ENCODE data around the gene NIPAL3.
"Not testable (repeated sequence)": the region's sequence is repeated elsewhere in the genome, so short reads cannot be mapped to it uniquely, and the experiment has no call there.

The NIPAL3 gene

GRCh38 chr1:24484199-24484598 lies 68.6 kb downstream of the NIPAL3 start:
- Histone ChIP-seq H3K27ac (ENCODE audit: low read depth, low read length) (no peak overlapping the region), H3K27me3 (ENCODE audit: control insufficient read depth in 1 of 2, insufficient read depth in 2 of 2, low read length in 2 of 2) (no peaks in the 10 kb centered on the region), H3K4me3 (ENCODE audit: low read depth in 1 of 2, low read length in 2 of 2) (no peak overlapping the region), H3K9ac (ENCODE audit: low read length) (no peak overlapping the region), H3K36me3 (ENCODE audit: insufficient read depth, low read length) (no peaks in the 10 kb centered on the region), H3K4me1 (ENCODE audit: insufficient read depth, low read length) (no peaks in the 10 kb centered on the region), H3K9me3 (ENCODE audit: low read length) (no peaks in the 10 kb centered on the region)

- H3K9me3 ChIP-seq (ENCODE audit: low read length), result no peaks in the 10 kb centered on the region
- H3K4me3 ChIP-seq (ENCODE audit: low read depth in 1 of 2, low read length in 2 of 2), result no peak overlapping the region
- no peak overlapping the region for H3K27ac ChIP-seq (ENCODE audit: low read depth, low read length)
- H3K36me3 ChIP-seq (ENCODE audit: insufficient read depth, low read length), result no peaks in the 10 kb centered on the region
- no peaks in the 10 kb centered on the region for H3K4me1 ChIP-seq (ENCODE audit: insufficient read depth, low read length)
- no peak overlapping the region for H3K9ac ChIP-seq (ENCODE audit: low read length)
- H3K27me3 ChIP-seq (ENCODE audit: control insufficient read depth in 1 of 2, insufficient read depth in 2 of 2, low read length in 2 of 2), result peaks cover 0 to 7% of the 10 kb centered on the region in 2 donors
Observed at GRCh38 chr1:24486331-24487065, 70.9 kb downstream of the NIPAL3 start.

DNA sequence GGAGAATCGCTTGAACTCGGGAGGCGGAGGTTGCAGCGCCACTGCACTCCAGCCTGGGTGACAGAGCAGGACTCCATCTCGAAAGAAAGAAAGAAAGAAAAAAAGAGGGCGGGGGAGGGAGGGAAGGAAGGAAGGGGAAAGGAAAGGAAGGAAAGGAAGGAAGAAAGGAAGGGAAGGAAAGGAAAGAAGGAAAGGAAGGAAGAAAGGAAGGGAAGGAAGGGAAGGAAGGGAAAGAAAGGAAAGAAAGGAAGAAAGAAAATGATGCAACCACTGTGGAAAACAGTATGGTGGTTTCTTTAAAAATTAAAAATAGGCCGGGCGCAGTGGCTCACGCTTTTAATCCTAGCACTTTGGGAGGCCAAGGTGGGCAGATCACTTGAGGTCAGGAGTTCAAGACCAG lies 71.9 kb downstream of the NIPAL3 start:
- Histone ChIP-seq H3K9me3 (ENCODE audit: low read length) (no peaks in the 10 kb centered on the region), H3K36me3 (ENCODE audit: insufficient read depth, low read length) (no peaks in the 10 kb centered on the region), H3K27ac (ENCODE audit: low read depth, low read length) (no peak overlapping the region), H3K4me1 (ENCODE audit: insufficient read depth, low read length) (no peaks in the 10 kb centered on the region), H3K27me3 (ENCODE audit: control insufficient read depth in 1 of 2, insufficient read depth in 2 of 2, low read length in 2 of 2) (peaks cover 0 to 7% of the 10 kb centered on the region in 2 donors), H3K4me3 (ENCODE audit: low read depth in 1 of 2, low read length in 2 of 2) (no peak overlapping the region), H3K9ac (ENCODE audit: low read length) (no peak overlapping the region)

DNA sequence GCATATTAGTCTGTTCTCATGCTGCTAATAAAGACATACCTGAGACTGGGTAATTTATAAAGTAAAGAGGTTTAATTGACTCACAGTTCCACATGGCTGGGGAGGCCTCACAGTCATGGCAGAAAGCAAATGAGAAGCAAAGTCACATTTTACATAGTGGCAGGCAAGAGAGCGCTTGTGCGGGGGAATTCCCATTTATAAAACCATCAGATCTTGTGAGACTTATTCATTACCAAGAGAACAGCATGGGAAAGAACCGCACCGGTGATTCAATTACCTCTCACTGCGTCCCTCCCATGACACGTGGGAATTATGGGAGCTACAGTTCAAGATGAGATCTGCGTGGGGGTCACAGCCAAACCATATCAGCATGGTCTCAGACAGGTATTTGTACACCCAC lies 72.6 kb downstream of the NIPAL3 start:
- H3K36me3 ChIP-seq (ENCODE audit: insufficient read depth, low read length); H3K4me1 ChIP-seq (ENCODE audit: insufficient read depth, low read length); H3K4me3 ChIP-seq (ENCODE audit: low read depth in 1 of 2, low read length in 2 of 2); H3K27ac ChIP-seq (ENCODE audit: low read depth, low read length); H3K27me3 ChIP-seq (ENCODE audit: control insufficient read depth in 1 of 2, insufficient read depth in 2 of 2, low read length in 2 of 2); H3K9ac ChIP-seq (ENCODE audit: low read length); H3K9me3 ChIP-seq (ENCODE audit: low read length): not testable (repeated sequence)

DNA sequence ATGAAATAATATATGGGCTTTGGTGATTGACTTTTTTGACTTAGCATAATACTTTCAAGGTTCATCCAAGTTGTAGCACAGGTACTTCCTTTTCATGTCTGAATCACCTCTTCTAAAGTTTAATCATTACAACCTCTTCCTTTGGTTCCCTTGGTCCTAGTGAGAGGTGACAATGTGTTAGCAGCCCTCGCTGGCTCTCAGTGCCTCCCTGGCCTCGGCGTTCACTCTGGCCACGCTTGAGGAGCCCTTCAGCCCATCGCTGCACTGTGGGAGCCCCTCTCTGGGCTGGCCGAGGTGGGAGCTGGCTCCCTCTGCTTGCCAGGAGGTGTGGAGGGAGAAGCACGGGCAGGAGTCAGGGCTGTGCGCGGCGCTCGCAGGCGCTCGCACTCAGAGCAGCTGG lies 74.1 kb downstream of the NIPAL3 start:
- no peak overlapping the region for H3K9ac ChIP-seq (ENCODE audit: low read length)
- no peaks in the 10 kb centered on the region for H3K36me3 ChIP-seq (ENCODE audit: insufficient read depth, low read length)
- no peak overlapping the region for H3K4me3 ChIP-seq (ENCODE audit: low read depth in 1 of 2, low read length in 2 of 2)
- no peaks in the 10 kb centered on the region for H3K9me3 ChIP-seq (ENCODE audit: low read length)
- H3K4me1 ChIP-seq (ENCODE audit: insufficient read depth, low read length), result no peaks in the 10 kb centered on the region
- H3K27me3 ChIP-seq (ENCODE audit: control insufficient read depth in 1 of 2, insufficient read depth in 2 of 2, low read length in 2 of 2), result peaks cover 0 to 7% of the 10 kb centered on the region in 2 donors
- no peak overlapping the region for H3K27ac ChIP-seq (ENCODE audit: low read depth, low read length)

DNA sequence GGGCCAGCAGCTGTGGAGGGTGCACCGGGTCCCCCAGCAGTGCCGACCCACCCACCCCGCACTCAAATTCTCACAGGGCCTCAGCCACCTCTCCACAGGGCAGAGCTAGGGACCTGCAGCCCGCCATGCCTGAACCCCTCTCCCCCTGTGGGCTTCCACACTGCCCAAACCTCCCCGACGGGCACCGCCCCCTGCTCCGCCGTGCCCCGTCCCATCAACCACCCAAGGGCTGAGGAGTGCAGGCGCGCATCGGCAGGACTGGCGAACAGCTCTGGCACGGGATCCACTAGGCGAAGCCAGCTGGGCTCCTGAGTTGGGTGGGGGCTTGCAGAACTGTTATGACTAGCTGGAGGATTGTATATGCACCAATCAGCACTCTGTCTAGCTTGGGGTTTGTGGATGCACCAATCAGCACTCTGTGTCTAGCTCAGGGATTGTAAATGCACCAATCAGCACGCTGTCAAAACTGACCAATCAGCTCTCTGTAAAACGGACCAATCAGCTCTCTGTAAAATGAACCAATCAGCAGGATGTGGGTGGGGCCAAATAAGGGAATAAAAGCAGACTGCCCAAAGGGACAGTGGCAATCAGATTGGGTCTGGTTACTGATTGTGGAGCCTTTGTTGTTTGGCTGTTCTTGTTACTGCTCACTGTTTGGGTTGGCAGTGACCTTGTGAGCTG lies 74.6 kb downstream of the NIPAL3 start:
- no peak overlapping the region for H3K9ac ChIP-seq (ENCODE audit: low read length)
- no peak overlapping the region for H3K4me3 ChIP-seq (ENCODE audit: low read depth in 1 of 2, low read length in 2 of 2)
- H3K4me1 ChIP-seq (ENCODE audit: insufficient read depth, low read length), result no peaks in the 10 kb centered on the region
- no peaks in the 10 kb centered on the region for H3K9me3 ChIP-seq (ENCODE audit: low read length)
- H3K36me3 ChIP-seq (ENCODE audit: insufficient read depth, low read length), result no peaks in the 10 kb centered on the region
- H3K27ac ChIP-seq (ENCODE audit: low read depth, low read length), result no peak overlapping the region
- peaks cover 0 to 7% of the 10 kb centered on the region in 2 donors for H3K27me3 ChIP-seq (ENCODE audit: control insufficient read depth in 1 of 2, insufficient read depth in 2 of 2, low read length in 2 of 2)

- no peak overlapping the region for H3K9ac ChIP-seq (ENCODE audit: low read length)
- no peak overlapping the region for H3K27ac ChIP-seq (ENCODE audit: low read depth, low read length)
- no peaks in the 10 kb centered on the region for H3K36me3 ChIP-seq (ENCODE audit: insufficient read depth, low read length)
- H3K4me3 ChIP-seq (ENCODE audit: low read depth in 1 of 2, low read length in 2 of 2), result no peak overlapping the region
- H3K9me3 ChIP-seq (ENCODE audit: low read length), result no peaks in the 10 kb centered on the region
- no peaks in the 10 kb centered on the region for H3K4me1 ChIP-seq (ENCODE audit: insufficient read depth, low read length)
- peaks cover 0 to 7% of the 10 kb centered on the region in 2 donors for H3K27me3 ChIP-seq (ENCODE audit: control insufficient read depth in 1 of 2, insufficient read depth in 2 of 2, low read length in 2 of 2)
Observed at GRCh38 chr1:24491577-24492360, 76.2 kb downstream of the NIPAL3 start.

GRCh38 chr1:24492935-24493334 lies 77.3 kb downstream of the NIPAL3 start:
- H3K4me3 ChIP-seq (ENCODE audit: low read depth in 1 of 2, low read length in 2 of 2); H3K27me3 ChIP-seq (ENCODE audit: control insufficient read depth in 1 of 2, insufficient read depth in 2 of 2, low read length in 2 of 2); H3K9me3 ChIP-seq (ENCODE audit: low read length); H3K9ac ChIP-seq (ENCODE audit: low read length); H3K27ac ChIP-seq (ENCODE audit: low read depth, low read length); H3K36me3 ChIP-seq (ENCODE audit: insufficient read depth, low read length); H3K4me1 ChIP-seq (ENCODE audit: insufficient read depth, low read length): not testable (repeated sequence)

GRCh38 chr1:24493785-24494184 lies 78.2 kb downstream of the NIPAL3 start:
- no peak overlapping the region for H3K4me3 ChIP-seq (ENCODE audit: low read depth in 1 of 2, low read length in 2 of 2)
- H3K27ac ChIP-seq (ENCODE audit: low read depth, low read length), result no peak overlapping the region
- no peaks in the 10 kb centered on the region for H3K36me3 ChIP-seq (ENCODE audit: insufficient read depth, low read length)
- H3K27me3 ChIP-seq (ENCODE audit: control insufficient read depth in 1 of 2, insufficient read depth in 2 of 2, low read length in 2 of 2), result peaks cover 0 to 7% of the 10 kb centered on the region in 2 donors
- H3K9ac ChIP-seq (ENCODE audit: low read length), result no peak overlapping the region
- H3K4me1 ChIP-seq (ENCODE audit: insufficient read depth, low read length), result no peaks in the 10 kb centered on the region
- H3K9me3 ChIP-seq (ENCODE audit: low read length), result no peaks in the 10 kb centered on the region

GRCh38 chr1:24498589-24498988 lies 83.0 kb downstream of the NIPAL3 start:
- peaks cover 3% of the 10 kb centered on the region for H3K4me1 ChIP-seq (ENCODE audit: insufficient read depth, low read length)
- H3K27me3 ChIP-seq (ENCODE audit: control insufficient read depth in 1 of 2, insufficient read depth in 2 of 2, low read length in 2 of 2), result no peaks in the 10 kb centered on the region
- H3K9ac ChIP-seq (ENCODE audit: low read length), result no peak overlapping the region
- no peaks in the 10 kb centered on the region for H3K36me3 ChIP-seq (ENCODE audit: insufficient read depth, low read length)
- no peak overlapping the region for H3K27ac ChIP-seq (ENCODE audit: low read depth, low read length)
- no peaks in the 10 kb centered on the region for H3K9me3 ChIP-seq (ENCODE audit: low read length)
- no peak overlapping the region for H3K4me3 ChIP-seq (ENCODE audit: low read depth in 1 of 2, low read length in 2 of 2)

DNA sequence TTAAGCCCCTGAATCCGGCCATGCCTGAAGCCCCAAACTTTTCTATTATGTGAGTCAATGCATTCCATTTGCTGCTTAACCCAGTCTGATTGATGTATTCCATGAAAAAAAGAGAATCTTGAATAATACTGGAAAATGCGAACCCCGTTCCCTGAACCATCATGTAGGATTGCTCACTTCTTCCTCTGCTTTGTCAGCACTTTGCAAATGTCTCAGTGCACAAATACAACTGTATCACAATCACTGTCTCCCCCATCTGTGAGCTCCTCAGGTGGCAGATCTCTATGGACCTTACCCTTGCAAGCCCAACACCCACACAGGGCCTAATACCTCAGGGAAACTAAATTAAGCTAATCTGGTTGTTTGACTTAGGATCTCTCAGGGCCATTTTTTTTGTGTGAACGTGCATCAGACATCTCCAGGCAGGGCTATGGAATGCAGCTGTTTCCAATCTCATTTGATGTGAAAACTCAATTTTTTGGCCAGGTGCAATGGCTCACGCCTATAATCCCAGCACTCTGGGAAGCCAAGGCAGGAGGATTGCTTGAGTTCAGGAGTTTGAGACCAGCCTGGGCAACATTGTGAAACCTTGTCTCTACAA lies 84.9 kb downstream of the NIPAL3 start:
- H3K4me1 ChIP-seq (ENCODE audit: insufficient read depth, low read length), result peaks cover 9% of the 10 kb centered on the region
- no peaks in the 10 kb centered on the region for H3K36me3 ChIP-seq (ENCODE audit: insufficient read depth, low read length)
- H3K27me3 ChIP-seq (ENCODE audit: control insufficient read depth in 1 of 2, insufficient read depth in 2 of 2, low read length in 2 of 2), result no peaks in the 10 kb centered on the region
- no peaks in the 10 kb centered on the region for H3K9me3 ChIP-seq (ENCODE audit: low read length)
- no peak overlapping the region for H3K27ac ChIP-seq (ENCODE audit: low read depth, low read length)
- no peak overlapping the region for H3K4me3 ChIP-seq (ENCODE audit: low read depth in 1 of 2, low read length in 2 of 2)
- H3K9ac ChIP-seq (ENCODE audit: low read length), result no peak overlapping the region

Data from muscle layer of colon (tissue), 2 donors.